ENCODE measurements around the gene SLC8A1. TPM values are rescaled to one million over a fixed set of nuclear protein-coding genes. Genes with fewer than 3 reads are reported as not detected.

SLC8A1 gene
- total RNA-seq, 4 donors from 2014 or later = 2.2 to 45.0 (median 9.6) TPM

DNA sequence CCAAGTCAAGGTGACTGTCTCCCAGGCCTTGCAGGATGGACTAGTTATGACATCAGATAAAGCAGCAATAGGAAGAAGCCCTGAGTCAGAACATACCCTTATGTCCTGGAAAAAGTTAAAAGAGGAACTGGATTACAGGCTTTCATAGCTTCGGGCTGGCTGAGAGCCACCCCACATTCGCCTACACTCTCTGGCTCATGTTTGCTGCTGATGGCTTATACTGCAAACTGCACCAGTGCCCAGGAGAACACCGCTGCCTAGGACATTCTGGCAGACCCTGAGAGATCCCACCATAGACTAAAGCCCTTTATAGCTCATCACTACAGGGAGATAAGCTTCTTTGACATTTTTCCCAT is 20.3 kb downstream of the SLC8A1 start:
- no peak for DNase-seq
- Histone ChIP-seq H3K4me3 (no peak overlapping the region), H3K4me1 (peaks cover 0 to 24% (median 0%) of the 10 kb centered on the region in 3 donors), H3K27me3 (no peaks in the 10 kb centered on the region), H3K36me3 (no peaks in the 10 kb centered on the region), H3K9me3 (no peaks in the 10 kb centered on the region), H3K27ac (peak overlapping the region in 1 of 4 donors; percentile 2)
- intact Hi-C loops (cut with DNase I) = no loop called here
- TF ChIP-seq, protein P1, sequence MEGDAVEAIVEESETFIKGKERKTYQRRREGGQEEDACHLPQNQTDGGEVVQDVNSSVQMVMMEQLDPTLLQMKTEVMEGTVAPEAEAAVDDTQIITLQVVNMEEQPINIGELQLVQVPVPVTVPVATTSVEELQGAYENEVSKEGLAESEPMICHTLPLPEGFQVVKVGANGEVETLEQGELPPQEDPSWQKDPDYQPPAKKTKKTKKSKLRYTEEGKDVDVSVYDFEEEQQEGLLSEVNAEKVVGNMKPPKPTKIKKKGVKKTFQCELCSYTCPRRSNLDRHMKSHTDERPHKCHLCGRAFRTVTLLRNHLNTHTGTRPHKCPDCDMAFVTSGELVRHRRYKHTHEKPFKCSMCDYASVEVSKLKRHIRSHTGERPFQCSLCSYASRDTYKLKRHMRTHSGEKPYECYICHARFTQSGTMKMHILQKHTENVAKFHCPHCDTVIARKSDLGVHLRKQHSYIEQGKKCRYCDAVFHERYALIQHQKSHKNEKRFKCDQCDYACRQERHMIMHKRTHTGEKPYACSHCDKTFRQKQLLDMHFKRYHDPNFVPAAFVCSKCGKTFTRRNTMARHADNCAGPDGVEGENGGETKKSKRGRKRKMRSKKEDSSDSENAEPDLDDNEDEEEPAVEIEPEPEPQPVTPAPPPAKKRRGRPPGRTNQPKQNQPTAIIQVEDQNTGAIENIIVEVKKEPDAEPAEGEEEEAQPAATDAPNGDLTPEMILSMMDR (IDR thresholded peaks at IDR 0.05) = no peak
- WGBS, 2 donors = 29 to 43% methylated on average over 1 to 3 of the region's 3 CpGs

- TF ChIP-seq, protein P1 (IDR thresholded peaks at IDR 0.05) = no peak
- no peak for TF ChIP-seq POLR2A (IDR thresholded peaks at IDR 0.05)
- Histone ChIP-seq H3K4me3 (no peak overlapping the region), H3K4me1 (peaks cover 0 to 24% (median 0%) of the 10 kb centered on the region in 3 donors), H3K9me3 (no peaks in the 10 kb centered on the region), H3K27me3 (no peaks in the 10 kb centered on the region), H3K27ac (peak overlapping the region in 1 of 4 donors; percentile 2), H3K36me3 (no peaks in the 10 kb centered on the region)
- intact Hi-C loops (cut with DNase I) = no loop called here
- no peak for DNase-seq
- 82 to 89% methylated on average over 7 of the region's 7 CpGs for WGBS, 2 donors
Measured at GRCh38 chr2:40430776-40431599, 20.9 kb downstream of the SLC8A1 start.

- intact Hi-C loops (cut with DNase I) = no loop called here
- no peak for DNase-seq
- Histone ChIP-seq H3K27ac (no peak overlapping the region), H3K9me3 (no peaks in the 10 kb centered on the region), H3K36me3 (no peaks in the 10 kb centered on the region), H3K4me1 (peaks cover 0 to 10% (median 0%) of the 10 kb centered on the region in 3 donors), H3K4me3 (no peak overlapping the region), H3K27me3 (no peaks in the 10 kb centered on the region)
- no peak for TF ChIP-seq POLR2A (IDR thresholded peaks at IDR 0.05)
- TF ChIP-seq, protein P1 (IDR thresholded peaks at IDR 0.05) = no peak
- WGBS, 2 donors = 71 to 80% methylated on average over 6 of the region's 6 CpGs
Measured at GRCh38 chr2:40428439-40428838, 23.5 kb downstream of the SLC8A1 start.

DNA sequence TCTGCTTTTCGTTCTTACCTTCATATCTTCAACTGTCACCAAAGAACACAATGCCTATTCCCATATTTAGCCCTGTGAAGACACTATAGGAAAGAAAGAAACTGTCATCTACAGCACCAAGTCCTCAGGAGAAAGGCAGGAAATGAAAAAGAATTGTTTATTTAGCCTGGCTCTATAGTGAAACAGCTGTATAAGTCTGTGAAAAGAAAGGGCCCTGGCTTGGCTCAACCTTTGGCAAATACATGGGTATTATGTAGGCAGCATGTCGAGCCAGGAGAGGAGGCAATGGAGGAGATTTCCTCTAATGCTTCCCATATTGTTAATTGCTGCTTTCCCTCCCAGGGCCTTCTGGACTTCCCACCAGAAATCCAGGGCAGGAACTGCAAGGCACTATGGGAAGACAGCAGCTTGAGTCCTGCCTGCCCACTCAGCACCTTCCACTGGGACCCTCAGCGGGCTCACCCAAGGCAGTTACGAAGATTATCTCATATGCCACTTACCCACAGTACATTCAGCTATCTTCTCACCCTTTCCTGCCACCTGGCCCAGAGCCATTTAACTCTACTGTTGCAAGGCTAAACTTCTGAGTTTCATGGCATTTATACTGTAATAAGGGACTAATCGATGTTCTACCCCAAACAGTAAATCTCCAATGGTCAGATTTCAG is 30.1 kb downstream of the SLC8A1 start:
- 73 to 74% methylated on average over 5 of the region's 5 CpGs for WGBS, 2 donors
- Histone ChIP-seq H3K27ac (no peak overlapping the region), H3K27me3 (no peaks in the 10 kb centered on the region), H3K9me3 (no peaks in the 10 kb centered on the region), H3K4me1 (peaks cover 0 to 3% (median 0%) of the 10 kb centered on the region in 3 donors), H3K36me3 (no peaks in the 10 kb centered on the region), H3K4me3 (no peak overlapping the region)
- TF ChIP-seq, protein P1 (IDR thresholded peaks at IDR 0.05) = no peak
- no peak for TF ChIP-seq POLR2A (IDR thresholded peaks at IDR 0.05)
- DNase-seq = no peak
- intact Hi-C loops (cut with DNase I) = no loop called here

- Histone ChIP-seq H3K4me3 (no peak overlapping the region), H3K27me3 (no peaks in the 10 kb centered on the region), H3K4me1 (peaks cover 0 to 9% (median 0%) of the 10 kb centered on the region in 3 donors), H3K36me3 (no peaks in the 10 kb centered on the region), H3K27ac (peak overlapping the region in 3 of 4 donors; percentile 48 to 58 (median 49)), H3K9me3 (no peaks in the 10 kb centered on the region)
- 51 to 65% methylated on average over 3 of the region's 3 CpGs for WGBS, 2 donors
- intact Hi-C loops (cut with DNase I) = no loop called here
- TF ChIP-seq, protein P1 (IDR thresholded peaks at IDR 0.05) = no peak
- no peak for TF ChIP-seq POLR2A (IDR thresholded peaks at IDR 0.05)
- DNase-seq = no peak
Measured at GRCh38 chr2:40420478-40420877, 31.4 kb downstream of the SLC8A1 start.
